ENCODE results near the gene LDLRAD1.

DNA sequence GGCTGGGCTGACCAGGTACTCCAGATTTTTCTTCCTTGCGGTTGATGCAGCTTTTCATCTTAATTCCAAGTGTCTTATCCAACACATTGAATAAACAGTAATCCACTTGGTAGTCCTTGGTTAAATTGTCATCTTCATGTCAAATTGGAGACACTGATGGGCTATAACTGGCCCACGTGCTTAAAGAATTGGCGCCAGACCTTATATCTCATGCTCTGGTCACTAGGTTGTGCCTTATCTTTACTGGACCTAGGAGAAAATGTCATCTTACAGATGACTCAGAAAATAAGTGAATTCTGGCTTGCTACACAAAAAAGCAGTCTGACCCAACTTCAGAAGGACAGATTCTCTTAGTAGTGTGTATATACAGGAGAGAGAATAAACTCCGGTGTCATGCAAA lies 55.6 kb downstream of the LDLRAD1 start:
- no peak for TF ChIP-seq POLR2A (IDR thresholded peaks at IDR 0.05)
- TF ChIP-seq, protein P1, sequence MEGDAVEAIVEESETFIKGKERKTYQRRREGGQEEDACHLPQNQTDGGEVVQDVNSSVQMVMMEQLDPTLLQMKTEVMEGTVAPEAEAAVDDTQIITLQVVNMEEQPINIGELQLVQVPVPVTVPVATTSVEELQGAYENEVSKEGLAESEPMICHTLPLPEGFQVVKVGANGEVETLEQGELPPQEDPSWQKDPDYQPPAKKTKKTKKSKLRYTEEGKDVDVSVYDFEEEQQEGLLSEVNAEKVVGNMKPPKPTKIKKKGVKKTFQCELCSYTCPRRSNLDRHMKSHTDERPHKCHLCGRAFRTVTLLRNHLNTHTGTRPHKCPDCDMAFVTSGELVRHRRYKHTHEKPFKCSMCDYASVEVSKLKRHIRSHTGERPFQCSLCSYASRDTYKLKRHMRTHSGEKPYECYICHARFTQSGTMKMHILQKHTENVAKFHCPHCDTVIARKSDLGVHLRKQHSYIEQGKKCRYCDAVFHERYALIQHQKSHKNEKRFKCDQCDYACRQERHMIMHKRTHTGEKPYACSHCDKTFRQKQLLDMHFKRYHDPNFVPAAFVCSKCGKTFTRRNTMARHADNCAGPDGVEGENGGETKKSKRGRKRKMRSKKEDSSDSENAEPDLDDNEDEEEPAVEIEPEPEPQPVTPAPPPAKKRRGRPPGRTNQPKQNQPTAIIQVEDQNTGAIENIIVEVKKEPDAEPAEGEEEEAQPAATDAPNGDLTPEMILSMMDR (IDR thresholded peaks at IDR 0.05): no peak
- no peak for TF ChIP-seq POLR2AphosphoS5 (IDR thresholded peaks at IDR 0.05)
- TF ChIP-seq EP300 (IDR thresholded peaks at IDR 0.05): no peak
